ENCODE measurements around the gene ZGRF1. TPM values are rescaled to one million over a fixed set of nuclear protein-coding genes. Genes with fewer than 3 reads are reported as not detected.

The ZGRF1 gene
- total and polyA plus RNA-seq, 9 of the 15 experiments (the other 6 are each of a cell fraction or from before 2014, with no cell fraction given), result 8.8 to 35.2 (median 22.0) TPM

DNA sequence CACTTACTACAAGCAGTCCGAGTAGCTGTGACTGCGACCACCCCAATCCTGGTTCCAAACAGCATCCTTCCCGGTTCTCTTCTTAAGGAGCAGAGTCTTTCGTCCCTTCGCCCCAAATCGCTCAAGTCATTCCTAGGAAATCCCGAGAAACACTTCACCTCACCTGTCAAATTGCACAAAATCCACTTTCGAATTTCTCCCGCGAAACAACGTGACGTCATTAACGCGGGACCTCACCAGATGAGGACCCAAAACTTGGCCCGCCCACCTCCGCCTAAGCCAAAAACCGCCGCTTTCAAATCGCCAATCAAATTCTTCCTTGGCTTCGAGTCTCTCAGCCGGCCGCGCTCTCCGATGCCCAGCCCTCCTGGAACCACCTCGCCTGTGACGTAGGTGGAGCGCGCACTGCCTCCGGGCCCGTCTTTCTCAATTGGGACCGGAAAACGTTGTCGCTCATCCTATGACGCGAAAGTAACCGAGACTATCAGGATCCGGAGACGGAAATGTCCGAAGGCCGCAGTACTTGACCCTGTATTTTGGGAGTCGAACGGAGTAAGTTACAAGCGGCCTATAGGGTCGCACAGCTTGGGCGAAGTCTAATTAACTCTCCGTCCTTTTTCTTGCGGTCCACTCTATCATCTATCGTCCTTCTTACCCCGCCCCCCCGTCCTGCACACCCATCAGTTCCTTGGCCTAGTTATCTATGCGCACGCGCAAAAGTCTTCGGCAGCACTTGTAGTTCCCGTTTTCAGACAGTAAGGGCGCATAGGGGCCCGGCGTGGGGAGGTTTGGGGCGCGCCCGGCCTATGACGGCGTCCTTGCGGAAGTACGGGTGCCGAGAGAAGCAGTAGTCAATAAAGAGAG, at the start of gene ZGRF1, which contains the start of gene LARP7 (continued):
- TF ChIP-seq MBD2 (IDR thresholded peaks at IDR 0.05; ENCODE audit: borderline replicate concordance, low read depth) (peak; percentile 76), TARDBP (IDR thresholded peaks at IDR 0.05) (peak; percentile 36; the same call in 1 of the 2 replicates), FOSL1 (tag; conservative IDR thresholded peaks at IDR 0.05) (0 out of 2 replicates have a peak, but pooled peaks have one; percentile 9), ZNF263 (CRISPR knock-in tag; IDR thresholded peaks at IDR 0.05; ENCODE audit: borderline replicate concordance) (peak; percentile 30; the same call in 1 of the 2 replicates), TRIM24 (IDR thresholded peaks at IDR 0.05) (peak in 1 of 2 experiments; percentile 49; a peak in 1 of 4 replicates), LCOR (CRISPR knock-in tag; IDR thresholded peaks at IDR 0.05) (peak; percentile 93), KHSRP (IDR thresholded peaks at IDR 0.05) (peak; percentile 90), ETV1 (tag; conservative IDR thresholded peaks at IDR 0.05; ENCODE audit: low read depth) (peak; percentile 85), POLR2A (conservative IDR thresholded peaks at IDR 0.05) (peak; percentile 82), POLR2G (IDR thresholded peaks at IDR 0.05; ENCODE audit: low read depth, low read length) (peak; percentile 63; the same call in 1 of the 2 replicates), HNRNPLL (IDR thresholded peaks at IDR 0.05; ENCODE audit: low read depth, low read length, poor library complexity, severe bottlenecking) (peak; percentile 24), NCOA1 (IDR thresholded peaks at IDR 0.05; ENCODE audit: low read depth) (0 out of 2 replicates have a peak, but pooled peaks have one; percentile 36), NRF1 (conservative IDR thresholded peaks at IDR 0.05 in 1 of 2, IDR thresholded peaks at IDR 0.05 in 1 of 2) (peak; percentile 93 to 94), FOXM1 (IDR thresholded peaks at IDR 0.05; ENCODE audit: low read depth) (peak; percentile 82), FOXM1 (CRISPR knock-in tag; IDR thresholded peaks at IDR 0.05; ENCODE audit: low read depth) (no peak), PHF8 (IDR thresholded peaks at IDR 0.05; ENCODE audit: borderline replicate concordance, low read length) (peak; percentile 88)
- TF ChIP-seq, protein P1, sequence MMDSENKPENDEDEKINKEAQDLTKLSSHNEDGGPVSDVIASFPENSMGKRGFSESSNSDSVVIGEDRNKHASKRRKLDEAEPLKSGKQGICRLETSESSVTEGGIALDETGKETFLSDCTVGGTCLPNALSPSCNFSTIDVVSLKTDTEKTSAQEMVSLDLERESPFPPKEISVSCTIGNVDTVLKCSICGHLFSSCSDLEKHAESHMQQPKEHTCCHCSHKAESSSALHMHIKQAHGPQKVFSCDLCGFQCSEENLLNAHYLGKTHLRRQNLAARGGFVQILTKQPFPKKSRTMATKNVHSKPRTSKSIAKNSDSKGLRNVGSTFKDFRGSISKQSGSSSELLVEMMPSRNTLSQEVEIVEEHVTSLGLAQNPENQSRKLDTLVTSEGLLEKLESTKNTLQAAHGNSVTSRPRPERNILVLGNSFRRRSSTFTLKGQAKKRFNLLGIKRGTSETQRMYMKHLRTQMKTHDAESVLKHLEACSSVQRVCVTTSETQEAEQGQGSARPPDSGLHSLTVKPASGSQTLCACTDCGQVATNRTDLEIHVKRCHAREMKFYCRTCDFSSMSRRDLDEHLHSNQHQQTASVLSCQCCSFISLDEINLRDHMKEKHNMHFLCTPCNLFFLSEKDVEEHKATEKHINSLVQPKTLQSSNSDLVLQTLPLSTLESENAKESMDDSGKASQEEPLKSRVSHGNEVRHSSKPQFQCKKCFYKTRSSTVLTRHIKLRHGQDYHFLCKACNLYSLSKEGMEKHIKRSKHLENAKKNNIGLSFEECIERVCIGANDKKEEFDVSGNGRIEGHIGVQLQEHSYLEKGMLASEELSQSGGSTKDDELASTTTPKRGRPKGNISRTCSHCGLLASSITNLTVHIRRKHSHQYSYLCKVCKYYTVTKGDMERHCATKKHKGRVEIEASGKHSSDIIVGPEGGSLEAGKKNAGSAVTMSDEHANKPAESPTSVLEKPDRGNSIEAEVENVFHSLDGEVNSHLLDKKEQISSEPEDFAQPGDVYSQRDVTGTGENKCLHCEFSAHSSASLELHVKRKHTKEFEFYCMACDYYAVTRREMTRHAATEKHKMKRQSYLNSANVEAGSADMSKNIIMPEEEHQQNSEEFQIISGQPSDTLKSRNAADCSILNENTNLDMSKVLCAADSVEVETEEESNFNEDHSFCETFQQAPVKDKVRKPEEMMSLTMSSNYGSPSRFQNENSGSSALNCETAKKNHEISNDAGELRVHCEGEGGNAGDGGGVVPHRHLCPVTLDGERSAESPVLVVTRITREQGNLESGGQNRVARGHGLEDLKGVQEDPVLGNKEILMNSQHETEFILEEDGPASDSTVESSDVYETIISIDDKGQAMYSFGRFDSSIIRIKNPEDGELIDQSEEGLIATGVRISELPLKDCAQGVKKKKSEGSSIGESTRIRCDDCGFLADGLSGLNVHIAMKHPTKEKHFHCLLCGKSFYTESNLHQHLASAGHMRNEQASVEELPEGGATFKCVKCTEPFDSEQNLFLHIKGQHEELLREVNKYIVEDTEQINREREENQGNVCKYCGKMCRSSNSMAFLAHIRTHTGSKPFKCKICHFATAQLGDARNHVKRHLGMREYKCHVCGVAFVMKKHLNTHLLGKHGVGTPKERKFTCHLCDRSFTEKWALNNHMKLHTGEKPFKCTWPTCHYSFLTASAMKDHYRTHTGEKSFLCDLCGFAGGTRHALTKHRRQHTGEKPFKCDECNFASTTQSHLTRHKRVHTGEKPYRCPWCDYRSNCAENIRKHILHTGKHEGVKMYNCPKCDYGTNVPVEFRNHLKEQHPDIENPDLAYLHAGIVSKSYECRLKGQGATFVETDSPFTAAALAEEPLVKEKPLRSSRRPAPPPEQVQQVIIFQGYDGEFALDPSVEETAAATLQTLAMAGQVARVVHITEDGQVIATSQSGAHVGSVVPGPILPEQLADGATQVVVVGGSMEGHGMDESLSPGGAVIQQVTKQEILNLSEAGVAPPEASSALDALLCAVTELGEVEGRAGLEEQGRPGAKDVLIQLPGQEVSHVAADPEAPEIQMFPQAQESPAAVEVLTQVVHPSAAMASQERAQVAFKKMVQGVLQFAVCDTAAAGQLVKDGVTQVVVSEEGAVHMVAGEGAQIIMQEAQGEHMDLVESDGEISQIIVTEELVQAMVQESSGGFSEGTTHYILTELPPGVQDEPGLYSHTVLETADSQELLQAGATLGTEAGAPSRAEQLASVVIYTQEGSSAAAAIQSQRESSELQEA (IDR thresholded peaks at IDR 0.05; ENCODE audit: low read depth), result peak; percentile 96
- TF ChIP-seq, protein P2, sequence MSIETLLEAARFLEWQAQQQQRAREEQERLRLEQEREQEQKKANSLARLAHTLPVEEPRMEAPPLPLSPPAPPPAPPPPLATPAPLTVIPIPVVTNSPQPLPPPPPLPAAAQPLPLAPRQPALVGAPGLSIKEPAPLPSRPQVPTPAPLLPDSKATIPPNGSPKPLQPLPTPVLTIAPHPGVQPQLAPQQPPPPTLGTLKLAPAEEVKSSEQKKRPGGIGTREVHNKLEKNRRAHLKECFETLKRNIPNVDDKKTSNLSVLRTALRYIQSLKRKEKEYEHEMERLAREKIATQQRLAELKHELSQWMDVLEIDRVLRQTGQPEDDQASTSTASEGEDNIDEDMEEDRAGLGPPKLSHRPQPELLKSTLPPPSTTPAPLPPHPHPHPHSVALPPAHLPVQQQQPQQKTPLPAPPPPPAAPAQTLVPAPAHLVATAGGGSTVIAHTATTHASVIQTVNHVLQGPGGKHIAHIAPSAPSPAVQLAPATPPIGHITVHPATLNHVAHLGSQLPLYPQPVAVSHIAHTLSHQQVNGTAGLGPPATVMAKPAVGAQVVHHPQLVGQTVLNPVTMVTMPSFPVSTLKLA (conservative IDR thresholded peaks at IDR 0.05), result peak; percentile 78 to 80
